HEK293 (cell line): ENCODE measurements around the gene RNF166.

Experiments
- CTCF ChIA-PET: fragments of 350-600 bp; formaldehyde crosslinking; extraction: SDS; loops from one replicate; lab custom pipeline; 2021; ENCODE audit warnings: antibody characterized with exemption; lab: Yijun Ruan, JAX
- POLR2A ChIA-PET: fragments of 300-600 bp; formaldehyde crosslinking; extraction: SDS; loops from one replicate; lab custom pipeline; 2020; ENCODE audit warnings: antibody characterized with exemption, inconsistent platforms; lab: Yijun Ruan, JAX
- H3K27ac ChIP-seq: fragments of 200-500 bp; sonication (Bioruptor generic); 2 replicates; pipeline ENCODE4 v1.5.1; 2014; ENCODE audit warnings: low read depth, low read length, control low read depth, inconsistent platforms; ENCODE audit errors: extremely low read depth
- H3K36me3 ChIP-seq, 2 experiments: fragments of 200-500 bp in 1 of 2; sonication (Bioruptor generic) in 1 of 2; 1 replicate in 1 of 2; 2 replicates in 1 of 2; pipeline ENCODE4 v1.5.1; 2014 to 2017; ENCODE audit warnings: inconsistent platforms in 2 of 2, low read length in 2 of 2; ENCODE audit not compliant: control insufficient read depth in 2 of 2, insufficient read depth in 1 of 2
- H3K4me1 ChIP-seq: fragments of 200-500 bp; sonication (Bioruptor generic); 2 replicates; pipeline ENCODE4 v1.5.1; 2014; ENCODE audit warnings: mild to moderate bottlenecking, low read length, inconsistent platforms; ENCODE audit not compliant: control insufficient read depth, insufficient read depth
- H3K4me3 ChIP-seq: 2 replicates; pipeline ENCODE4 v1.5.1; 2011; ENCODE audit warnings: low read depth, mild to moderate bottlenecking, control low read depth, low read length, moderate library complexity
- H3K9me3 ChIP-seq: fragments of 200-500 bp; sonication (Bioruptor generic); 2 replicates; pipeline ENCODE4 v1.5.1; 2014; ENCODE audit warnings: low read depth, low read length, inconsistent platforms; ENCODE audit not compliant: control insufficient read depth, insufficient read depth
- GLIS1 ChIP-seq: fragments of 450-650 bp; formaldehyde crosslinking; IDR thresholded peaks from 2 replicates; pipeline ENCODE4 v1.5.1; 2016; ENCODE audit warnings: missing biosample characterization, missing genetic modification characterization
- GLIS2 ChIP-seq: fragments of 450-650 bp; formaldehyde crosslinking; IDR thresholded peaks from 2 replicates; pipeline ENCODE4 v1.5.1; 2016; ENCODE audit warnings: missing biosample characterization, missing genetic modification characterization
- IKZF3 ChIP-seq: fragments of 450-650 bp; IDR thresholded peaks from 2 replicates; pipeline ENCODE4 v1.5.0; 2018; ENCODE audit warnings: missing biosample characterization, mild to moderate bottlenecking, missing genetic modification characterization, moderate library complexity
- MZF1 ChIP-seq: fragments of 450-650 bp; formaldehyde crosslinking; IDR thresholded peaks from 2 replicates; pipeline ENCODE4 v1.5.1; 2017; ENCODE audit warnings: missing biosample characterization, missing genetic modification characterization, borderline replicate concordance
- SALL2 ChIP-seq: fragments of 450-650 bp; formaldehyde crosslinking; IDR thresholded peaks from 2 replicates; pipeline ENCODE4 v1.5.0; 2017; ENCODE audit warnings: missing biosample characterization, mild to moderate bottlenecking, missing genetic modification characterization, borderline replicate concordance
- SCRT1 ChIP-seq: fragments of 450-650 bp; formaldehyde crosslinking; IDR thresholded peaks from 2 replicates; pipeline ENCODE4 v1.5.1; 2016; ENCODE audit warnings: missing biosample characterization, missing genetic modification characterization, borderline replicate concordance
- SCRT2 ChIP-seq: fragments of 450-650 bp; formaldehyde crosslinking; IDR thresholded peaks from 2 replicates; pipeline ENCODE4 v1.5.1; 2016; ENCODE audit warnings: missing biosample characterization, missing genetic modification characterization
- SP2 ChIP-seq: fragments of 450-650 bp; formaldehyde crosslinking; IDR thresholded peaks from 2 replicates; pipeline ENCODE4 v1.5.1; 2016; ENCODE audit warnings: missing biosample characterization, missing genetic modification characterization
- ZBTB10 ChIP-seq: fragments of 450-650 bp; formaldehyde crosslinking; IDR thresholded peaks from 2 replicates; pipeline ENCODE4 v1.5.1; 2016; ENCODE audit warnings: missing biosample characterization, missing genetic modification characterization
- ZBTB17 ChIP-seq: fragments of 450-650 bp; formaldehyde crosslinking; IDR thresholded peaks from 2 replicates; pipeline ENCODE4 v1.5.1; 2016; ENCODE audit warnings: missing biosample characterization, missing genetic modification characterization
- ZBTB7A ChIP-seq: fragments of 450-650 bp; formaldehyde crosslinking; IDR thresholded peaks from 2 replicates; pipeline ENCODE4 v1.5.1; 2016; ENCODE audit warnings: low read depth, missing biosample characterization, missing genetic modification characterization
- ZNF169 ChIP-seq: fragments of 450-650 bp; formaldehyde crosslinking; IDR thresholded peaks from 2 replicates; pipeline ENCODE4 v1.5.1; 2016; ENCODE audit warnings: missing biosample characterization, missing genetic modification characterization
- ZNF184 ChIP-seq: fragments of 450-650 bp; IDR thresholded peaks from 2 replicates; pipeline ENCODE4 v1.5.1; 2018; ENCODE audit warnings: missing biosample characterization, mild to moderate bottlenecking, missing genetic modification characterization
- ZNF211 ChIP-seq: fragments of 450-650 bp; formaldehyde crosslinking; IDR thresholded peaks from 2 replicates; pipeline ENCODE4 v1.5.1; 2016; ENCODE audit warnings: low read depth, missing biosample characterization, missing genetic modification characterization
- ZNF221 ChIP-seq: fragments of 450-650 bp; formaldehyde crosslinking; IDR thresholded peaks from 2 replicates; pipeline ENCODE4 v1.5.1; 2017; ENCODE audit warnings: missing biosample characterization, missing genetic modification characterization, borderline replicate concordance
- ZNF341 ChIP-seq: fragments of 450-650 bp; formaldehyde crosslinking; IDR thresholded peaks from 2 replicates; pipeline ENCODE4; 2016; ENCODE audit warnings: low read depth, missing biosample characterization, missing genetic modification characterization
- ZNF354C ChIP-seq: fragments of 450-650 bp; formaldehyde crosslinking; IDR thresholded peaks from 2 replicates; pipeline ENCODE4 v1.5.1; 2016; ENCODE audit warnings: missing biosample characterization, missing genetic modification characterization, low read depth, borderline replicate concordance
- ZNF394 ChIP-seq: fragments of 450-650 bp; formaldehyde crosslinking; IDR thresholded peaks from 2 replicates; pipeline ENCODE4 v1.5.1; 2016; ENCODE audit warnings: missing biosample characterization, missing genetic modification characterization, mild to moderate bottlenecking, moderate library complexity, borderline replicate concordance
- ZNF416 ChIP-seq: fragments of 450-650 bp; formaldehyde crosslinking; IDR thresholded peaks from 2 replicates; pipeline ENCODE4 v1.5.1; 2016; ENCODE audit warnings: missing biosample characterization, missing genetic modification characterization
- ZNF510 ChIP-seq: fragments of 450-650 bp; formaldehyde crosslinking; IDR thresholded peaks from 2 replicates; pipeline ENCODE4 v1.5.1; 2018; ENCODE audit warnings: mild to moderate bottlenecking, missing genetic modification characterization, missing biosample characterization; ENCODE audit not compliant: insufficient replicate concordance
- ZNF530 ChIP-seq: fragments of 450-650 bp; formaldehyde crosslinking; IDR thresholded peaks from 2 replicates; pipeline ENCODE4 v1.5.1; 2016; ENCODE audit warnings: low read depth, missing biosample characterization, missing genetic modification characterization
- ZNF558 ChIP-seq: fragments of 450-650 bp; formaldehyde crosslinking; IDR thresholded peaks from 2 replicates; pipeline ENCODE4 v1.5.1; 2016; ENCODE audit warnings: missing biosample characterization, missing genetic modification characterization
- ZNF610 ChIP-seq: fragments of 450-650 bp; formaldehyde crosslinking; IDR thresholded peaks from 2 replicates; pipeline ENCODE4 v1.5.1; 2016; ENCODE audit warnings: missing biosample characterization, missing genetic modification characterization, borderline replicate concordance
- ZNF776 ChIP-seq: fragments of 450-650 bp; formaldehyde crosslinking; IDR thresholded peaks from 2 replicates; pipeline ENCODE4 v1.5.0; 2017; ENCODE audit warnings: missing biosample characterization, missing genetic modification characterization, borderline replicate concordance
- ZSCAN16 ChIP-seq: fragments of 450-650 bp; formaldehyde crosslinking; IDR thresholded peaks from 2 replicates; pipeline ENCODE4 v1.5.1; 2016; ENCODE audit warnings: missing biosample characterization, missing genetic modification characterization
- TF ChIP-seq, protein P1 (sequence below): fragments of 450-650 bp; formaldehyde crosslinking; IDR thresholded peaks from 2 replicates; pipeline ENCODE4 v1.5.1; 2017; ENCODE audit warnings: missing biosample characterization, missing genetic modification characterization
- TF ChIP-seq, protein P2 (sequence below): fragments of 450-650 bp; formaldehyde crosslinking; IDR thresholded peaks from 2 replicates; pipeline ENCODE4 v1.5.1; 2016; ENCODE audit warnings: missing biosample characterization, missing genetic modification characterization
- TF ChIP-seq, protein P3 (sequence below): fragments of 450-650 bp; formaldehyde crosslinking; IDR thresholded peaks from 2 replicates; pipeline ENCODE4 v1.5.1; 2016; ENCODE audit warnings: missing biosample characterization, missing genetic modification characterization

The RNF166 gene

GRCh38 chr16:88713054-88713453, 6.8 kb upstream of the RNF166 start:
- no peak for TF ChIP-seq GLIS1
- TF ChIP-seq MZF1 (tag by site-specific recombination) = no peak
- TF ChIP-seq, protein P1, sequence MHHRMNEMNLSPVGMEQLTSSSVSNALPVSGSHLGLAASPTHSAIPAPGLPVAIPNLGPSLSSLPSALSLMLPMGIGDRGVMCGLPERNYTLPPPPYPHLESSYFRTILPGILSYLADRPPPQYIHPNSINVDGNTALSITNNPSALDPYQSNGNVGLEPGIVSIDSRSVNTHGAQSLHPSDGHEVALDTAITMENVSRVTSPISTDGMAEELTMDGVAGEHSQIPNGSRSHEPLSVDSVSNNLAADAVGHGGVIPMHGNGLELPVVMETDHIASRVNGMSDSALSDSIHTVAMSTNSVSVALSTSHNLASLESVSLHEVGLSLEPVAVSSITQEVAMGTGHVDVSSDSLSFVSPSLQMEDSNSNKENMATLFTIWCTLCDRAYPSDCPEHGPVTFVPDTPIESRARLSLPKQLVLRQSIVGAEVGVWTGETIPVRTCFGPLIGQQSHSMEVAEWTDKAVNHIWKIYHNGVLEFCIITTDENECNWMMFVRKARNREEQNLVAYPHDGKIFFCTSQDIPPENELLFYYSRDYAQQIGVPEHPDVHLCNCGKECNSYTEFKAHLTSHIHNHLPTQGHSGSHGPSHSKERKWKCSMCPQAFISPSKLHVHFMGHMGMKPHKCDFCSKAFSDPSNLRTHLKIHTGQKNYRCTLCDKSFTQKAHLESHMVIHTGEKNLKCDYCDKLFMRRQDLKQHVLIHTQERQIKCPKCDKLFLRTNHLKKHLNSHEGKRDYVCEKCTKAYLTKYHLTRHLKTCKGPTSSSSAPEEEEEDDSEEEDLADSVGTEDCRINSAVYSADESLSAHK (tag by site-specific recombination) = no peak
- no peak for TF ChIP-seq IKZF3 (tag by site-specific recombination)
- Histone ChIP-seq H3K4me1 (no peaks in the 10 kb centered on the region), H3K9me3 (no peaks in the 10 kb centered on the region), H3K36me3 (peaks cover 0 to 67% of the 10 kb centered on the region in 2 experiments; a peak in 1 of 3 replicates), H3K4me3 (no peak overlapping the region), H3K27ac (no peak overlapping the region)
- ChIA-PET CTCF (no interaction called here), POLR2A (no interaction called here)

DNA sequence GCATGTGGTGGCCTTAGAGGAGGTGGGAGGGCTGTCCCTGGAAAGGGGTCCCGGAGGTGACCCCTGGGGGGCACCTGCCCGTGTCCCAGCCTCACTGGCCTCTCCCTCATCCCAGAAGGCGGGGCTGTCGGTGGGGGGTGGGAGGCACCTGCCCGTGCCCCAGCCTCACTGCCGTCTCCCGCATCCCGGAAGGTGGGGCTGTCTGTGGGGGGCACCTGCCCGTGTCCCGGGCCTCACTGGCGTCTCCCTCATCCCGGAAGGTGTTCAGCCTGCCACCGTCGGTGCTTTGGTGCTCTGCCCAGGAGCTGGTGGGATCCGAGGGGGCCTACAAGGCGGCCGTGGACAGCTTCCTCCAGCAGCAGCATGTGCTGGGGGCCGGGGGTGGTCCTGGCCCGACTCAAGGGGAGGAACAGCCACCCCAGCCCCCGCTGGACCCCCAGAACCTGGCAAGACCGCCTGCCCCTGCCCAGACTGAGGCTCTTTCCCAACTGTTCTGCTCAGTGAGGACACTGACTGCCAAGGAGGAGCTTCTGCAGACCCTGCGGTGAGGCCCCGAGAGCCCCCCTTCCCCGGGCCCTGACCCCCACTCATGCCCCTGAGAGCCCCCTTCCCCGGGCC, 6.3 kb upstream of the RNF166 start:
- ChIA-PET CTCF (no interaction called here), POLR2A (no interaction called here)
- no peak overlapping the region for H3K27ac ChIP-seq
- peaks cover 0 to 62% of the 10 kb centered on the region in 2 experiments; a peak in 1 of 3 replicates for H3K36me3 ChIP-seq
- no peaks in the 10 kb centered on the region for H3K9me3 ChIP-seq
- H3K4me3 ChIP-seq = no peak overlapping the region
- H3K4me1 ChIP-seq = no peaks in the 10 kb centered on the region
- TF ChIP-seq, protein P2, sequence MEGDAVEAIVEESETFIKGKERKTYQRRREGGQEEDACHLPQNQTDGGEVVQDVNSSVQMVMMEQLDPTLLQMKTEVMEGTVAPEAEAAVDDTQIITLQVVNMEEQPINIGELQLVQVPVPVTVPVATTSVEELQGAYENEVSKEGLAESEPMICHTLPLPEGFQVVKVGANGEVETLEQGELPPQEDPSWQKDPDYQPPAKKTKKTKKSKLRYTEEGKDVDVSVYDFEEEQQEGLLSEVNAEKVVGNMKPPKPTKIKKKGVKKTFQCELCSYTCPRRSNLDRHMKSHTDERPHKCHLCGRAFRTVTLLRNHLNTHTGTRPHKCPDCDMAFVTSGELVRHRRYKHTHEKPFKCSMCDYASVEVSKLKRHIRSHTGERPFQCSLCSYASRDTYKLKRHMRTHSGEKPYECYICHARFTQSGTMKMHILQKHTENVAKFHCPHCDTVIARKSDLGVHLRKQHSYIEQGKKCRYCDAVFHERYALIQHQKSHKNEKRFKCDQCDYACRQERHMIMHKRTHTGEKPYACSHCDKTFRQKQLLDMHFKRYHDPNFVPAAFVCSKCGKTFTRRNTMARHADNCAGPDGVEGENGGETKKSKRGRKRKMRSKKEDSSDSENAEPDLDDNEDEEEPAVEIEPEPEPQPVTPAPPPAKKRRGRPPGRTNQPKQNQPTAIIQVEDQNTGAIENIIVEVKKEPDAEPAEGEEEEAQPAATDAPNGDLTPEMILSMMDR (tag by site-specific recombination) = no peak
- TF ChIP-seq SCRT1 (tag by site-specific recombination) = no peak
- TF ChIP-seq ZNF610 (tag by site-specific recombination) = no peak
- TF ChIP-seq GLIS2 (tag by site-specific recombination) = peak; percentile 57; the same call in 1 of the 2 replicates
- TF ChIP-seq GLIS1 = 0 out of 2 replicates have a peak, but pooled peaks have one; percentile 9
- TF ChIP-seq ZNF558 (tag by site-specific recombination) = no peak
- no peak for TF ChIP-seq SCRT2 (tag by site-specific recombination)
- TF ChIP-seq ZNF221 = no peak
- TF ChIP-seq ZNF211 (tag by site-specific recombination) = no peak
- TF ChIP-seq ZNF510 (tag by site-specific recombination) = no peak
- TF ChIP-seq ZBTB10 (tag by site-specific recombination) = peak; percentile 57; the same call in 1 of the 2 replicates
- TF ChIP-seq ZBTB17 (tag by site-specific recombination) = no peak
- TF ChIP-seq SALL2 (tag by site-specific recombination) = no peak
- TF ChIP-seq ZNF169 (tag by site-specific recombination) = no peak
- no peak for TF ChIP-seq ZNF776
- TF ChIP-seq ZNF354C (tag by site-specific recombination) = no peak
- no peak for TF ChIP-seq ZNF394 (tag by site-specific recombination)
- TF ChIP-seq, protein P3, sequence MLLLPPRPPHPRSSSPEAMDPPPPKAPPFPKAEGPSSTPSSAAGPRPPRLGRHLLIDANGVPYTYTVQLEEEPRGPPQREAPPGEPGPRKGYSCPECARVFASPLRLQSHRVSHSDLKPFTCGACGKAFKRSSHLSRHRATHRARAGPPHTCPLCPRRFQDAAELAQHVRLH (tag by site-specific recombination) = no peak
- no peak for TF ChIP-seq ZSCAN16 (tag by site-specific recombination)
- no peak for TF ChIP-seq ZNF341 (tag by site-specific recombination)
- TF ChIP-seq ZNF184 (tag by site-specific recombination) = no peak
- TF ChIP-seq ZNF530 (tag by site-specific recombination) = no peak
- no peak for TF ChIP-seq ZNF416 (tag by site-specific recombination)
- TF ChIP-seq ZBTB7A (tag by site-specific recombination) = 0 out of 2 replicates have a peak, but pooled peaks have one; percentile 39
- TF ChIP-seq SP2 (tag by site-specific recombination) = 0 out of 2 replicates have a peak, but pooled peaks have one; percentile 7
